Endothelial cell of umbilical vein (primary cell): ENCODE measurements around the gene LIPG. TPM values are rescaled to one million over a fixed set of nuclear protein-coding genes. Genes with fewer than 3 reads are reported as not detected.

Source experiments
- BruUV-seq: library from RNA; stranded (reverse); fragments of 400-500 nt; replicated peaks from 2 replicates; lab custom pipeline; 2021; lab: Mats Ljungman, UMichigan
- CTCF ChIA-PET: fragments of 300-600, 350-600 bp; sonication (Branson Sonifier 250); formaldehyde crosslinking; loops from one replicate; lab custom pipeline; 2021; ENCODE audit warnings: antibody characterized with exemption, inconsistent platforms; lab: Charles Lee
- POLR2A ChIA-PET: fragments of 300-600, 350-600 bp; sonication (Branson Sonifier 250); formaldehyde crosslinking; loops from one replicate; lab custom pipeline; 2021; ENCODE audit warnings: antibody characterized with exemption, inconsistent platforms; lab: Charles Lee
- DNase-seq: peaks from one replicate; pipeline ENCODE4 v3.0.0-alpha.2; 2011; ENCODE audit warnings: low read depth, low spot score
- FAIRE-seq: peaks from 2 replicates; lab custom pipeline; 2011; peaks lifted over from hg19 to GRCh38; lab: Jason Lieb, UNC
- H2AFZ ChIP-seq: 2 replicates; pipeline ENCODE4 v1.6.0; 2012; ENCODE audit warnings: low read depth, low read length, control low read depth, inconsistent platforms
- H3K27ac ChIP-seq: 2 replicates; pipeline ENCODE4 v1.5.1; 2011; ENCODE audit warnings: low read depth, mild to moderate bottlenecking, control low read depth, low read length, moderate library complexity; ENCODE audit not compliant: insufficient read depth
- H3K27me3 ChIP-seq, 2 experiments: 2 replicates each; pipeline versions ENCODE4 v1.6.0 to v1.6.1; 2011; ENCODE audit warnings: low read length in 2 of 2, mixed read lengths in 1 of 2; ENCODE audit not compliant: control insufficient read depth in 2 of 2, insufficient read depth in 2 of 2
- H3K36me3 ChIP-seq, 2 experiments: 2 replicates in 1 of 2; 3 replicates in 1 of 2; pipeline ENCODE4 v1.5.1; 2011; ENCODE audit warnings: low read length in 2 of 2, mild to moderate bottlenecking in 1 of 2, moderate library complexity in 1 of 2; ENCODE audit not compliant: control insufficient read depth in 2 of 2, insufficient read depth in 2 of 2; ENCODE audit errors: extremely low read depth in 1 of 2
- H3K4me1 ChIP-seq: 3 replicates; pipeline ENCODE4 v1.5.1; 2011; ENCODE audit warnings: mild to moderate bottlenecking, low read length; ENCODE audit not compliant: control insufficient read depth, insufficient read depth; ENCODE audit errors: extremely low read depth
- H3K4me2 ChIP-seq: 2 replicates; pipeline ENCODE4 v1.6.1; 2011; ENCODE audit warnings: low read length, control low read depth, mixed read lengths; ENCODE audit not compliant: insufficient read depth
- H3K4me3 ChIP-seq, 3 experiments: fragments of 200-600 bp in 1 of 3; sonication (generic), shearing (Covaris generic) in 1 of 3; replicated peaks in 1 of 3; 2 replicates each; pipeline ENCODE4 v1.5.1; 2011 to 2016; ENCODE audit warnings: control low read depth in 3 of 3, low read length in 3 of 3, mild to moderate bottlenecking in 2 of 3, inconsistent platforms in 1 of 3, low read depth in 1 of 3, moderate library complexity in 1 of 3; ENCODE audit not compliant: insufficient read depth in 1 of 3
- H3K79me2 ChIP-seq: 2 replicates; pipeline ENCODE4 v1.6.0; 2012; ENCODE audit warnings: low read length, inconsistent platforms; ENCODE audit not compliant: control insufficient read depth, insufficient read depth
- H3K9ac ChIP-seq: replicated peaks from 2 replicates; pipeline ENCODE3; 2011; ENCODE audit warnings: low read length, control low read depth; ENCODE audit not compliant: insufficient read depth; ENCODE audit errors: extremely low read depth
- H3K9me1 ChIP-seq: replicated peaks from 3 replicates; pipeline ENCODE4 v1.6.0; 2011; ENCODE audit warnings: mild to moderate bottlenecking, low read length; ENCODE audit not compliant: control insufficient read depth, insufficient read depth; ENCODE audit errors: extremely low read depth
- H3K9me3 ChIP-seq: replicated peaks from 2 replicates; pipeline ENCODE4 v1.5.1; 2012; ENCODE audit warnings: low read length, inconsistent platforms; ENCODE audit not compliant: control insufficient read depth, insufficient read depth
- H4K20me1 ChIP-seq: replicated peaks from 2 replicates; pipeline ENCODE3; 2011; ENCODE audit warnings: mild to moderate bottlenecking, low read length; ENCODE audit not compliant: control insufficient read depth, insufficient read depth; ENCODE audit errors: extremely low read depth
- FOS ChIP-seq: IDR thresholded peaks from 2 replicates; pipeline ENCODE4 v1.6.1; 2011; ENCODE audit warnings: mild to moderate bottlenecking, low read length, moderate library complexity, borderline replicate concordance; ENCODE audit not compliant: insufficient read depth
- GATA2 ChIP-seq: IDR thresholded peaks from 2 replicates; pipeline ENCODE4 v1.7.0; 2011; ENCODE audit warnings: low read depth, mild to moderate bottlenecking, moderate library complexity, mixed read lengths, low read length; ENCODE audit not compliant: insufficient read length, insufficient read depth
- JUN ChIP-seq: IDR thresholded peaks from 2 replicates; pipeline ENCODE4 v1.6.1; 2011; ENCODE audit warnings: borderline replicate concordance, low read depth; ENCODE audit not compliant: insufficient read length, insufficient read depth
- MAX ChIP-seq: IDR thresholded peaks from 2 replicates; pipeline ENCODE4 v1.6.1; 2011; ENCODE audit not compliant: insufficient read depth, insufficient read length
- MYC ChIP-seq: IDR thresholded peaks from one replicate; pipeline ENCODE4 v1.6.1; 2011; ENCODE audit warnings: mild to moderate bottlenecking, low read depth, low read length
- POLR2A ChIP-seq: IDR thresholded peaks from 2 replicates; pipeline ENCODE4 v1.6.1; 2012; ENCODE audit warnings: low read depth, mild to moderate bottlenecking, control low read depth, low read length
- POLR2AphosphoS5 ChIP-seq: IDR thresholded peaks from 2 replicates; pipeline ENCODE4 v1.6.1; 2012; ENCODE audit warnings: low read depth, mild to moderate bottlenecking, control low read depth, low read length, moderate library complexity; ENCODE audit not compliant: insufficient read depth
- dilution Hi-C: fragments of 300-500 bp; cut with MboI; formaldehyde crosslinking; loops from one replicate; pipeline ENCODE4 v1.15.0; 2019; ENCODE audit warnings: low sequenced_read_pairs; ENCODE audit not compliant: extremely low pct_ligation_motif_present
- intact Hi-C: fragments of 100-400 bp; cut with micrococcal nuclease; formaldehyde crosslinking; loops from one replicate; pipeline ENCODE4 v1.10.0; 2022
- polyA plus RNA-seq, 4 experiments: library from polyadenylated mRNA; depleted of rRNA in 3 of 4; stranded (reverse) in 3 of 4; unstranded in 1 of 4; fragments of >200 nt; gene quantifications; 2 replicates each; pipeline versions ENCODE4 v1.2.1 to v1.2.3, GENCODE V29; 2011 to 2012; ENCODE audit warnings: missing spikeins in 1 of 4
- total RNA-seq: library from RNA; stranded (reverse); gene quantifications from 2 replicates; pipeline ENCODE4 v1.2.3, GENCODE V29; 2021
- TF ChIP-seq, protein P1 (sequence below), 2 donors: IDR thresholded peaks; 1 replicate in 1 of 2; 2 replicates in 1 of 2; pipeline ENCODE4 v1.5.1; 2011; ENCODE audit warnings: low read length in 2 of 2, mild to moderate bottlenecking in 2 of 2, moderate library complexity in 2 of 2, control low read depth in 1 of 2, inconsistent platforms in 1 of 2, low read depth in 1 of 2; ENCODE audit not compliant: insufficient read depth in 1 of 2; ENCODE audit errors: extremely low read depth in 1 of 2

The LIPG gene
- total and polyA plus RNA-seq, 2 donors (not counting 3 experiments of a cell fraction or from before 2014, with no cell fraction given): 80.6 to 86.3 TPM

DNA sequence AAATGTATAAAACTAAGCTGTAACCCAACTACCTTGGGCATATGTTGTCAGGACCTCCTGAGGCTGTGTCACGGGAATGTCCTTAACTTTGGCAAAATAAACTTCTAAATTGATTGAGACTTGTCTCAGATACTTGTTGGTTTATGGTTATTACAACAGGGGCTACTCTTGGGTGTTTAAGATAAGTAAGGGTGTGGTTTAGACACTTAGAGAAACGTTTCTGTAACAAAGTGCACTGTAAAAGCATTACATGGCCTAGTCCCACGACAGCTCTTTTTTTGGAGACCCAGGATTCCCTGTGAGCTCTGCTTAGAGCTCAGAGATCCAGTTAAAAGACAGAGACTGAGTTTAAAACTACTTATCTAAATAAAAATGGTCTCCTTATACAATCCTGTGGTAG lies 32.3 kb upstream of the LIPG start:
- no peak overlapping the region for H2AFZ ChIP-seq
- ChIA-PET CTCF (no interaction called here), POLR2A (no interaction called here)
- H3K4me3 ChIP-seq: no peak overlapping the region
- no peaks in the 10 kb centered on the region for H3K9me3 ChIP-seq
- dilution Hi-C loops: no loop called here
- H4K20me1 ChIP-seq: no peaks in the 10 kb centered on the region
- no peak for DNase-seq
- no peak overlapping the region for H3K4me2 ChIP-seq
- FAIRE-seq: no peak
- no peaks in the 10 kb centered on the region for H3K36me3 ChIP-seq
- peaks cover 0 to 3% of the 10 kb centered on the region in 2 experiments for H3K27me3 ChIP-seq
- no peak overlapping the region for H3K27ac ChIP-seq
- TF ChIP-seq, protein P1, sequence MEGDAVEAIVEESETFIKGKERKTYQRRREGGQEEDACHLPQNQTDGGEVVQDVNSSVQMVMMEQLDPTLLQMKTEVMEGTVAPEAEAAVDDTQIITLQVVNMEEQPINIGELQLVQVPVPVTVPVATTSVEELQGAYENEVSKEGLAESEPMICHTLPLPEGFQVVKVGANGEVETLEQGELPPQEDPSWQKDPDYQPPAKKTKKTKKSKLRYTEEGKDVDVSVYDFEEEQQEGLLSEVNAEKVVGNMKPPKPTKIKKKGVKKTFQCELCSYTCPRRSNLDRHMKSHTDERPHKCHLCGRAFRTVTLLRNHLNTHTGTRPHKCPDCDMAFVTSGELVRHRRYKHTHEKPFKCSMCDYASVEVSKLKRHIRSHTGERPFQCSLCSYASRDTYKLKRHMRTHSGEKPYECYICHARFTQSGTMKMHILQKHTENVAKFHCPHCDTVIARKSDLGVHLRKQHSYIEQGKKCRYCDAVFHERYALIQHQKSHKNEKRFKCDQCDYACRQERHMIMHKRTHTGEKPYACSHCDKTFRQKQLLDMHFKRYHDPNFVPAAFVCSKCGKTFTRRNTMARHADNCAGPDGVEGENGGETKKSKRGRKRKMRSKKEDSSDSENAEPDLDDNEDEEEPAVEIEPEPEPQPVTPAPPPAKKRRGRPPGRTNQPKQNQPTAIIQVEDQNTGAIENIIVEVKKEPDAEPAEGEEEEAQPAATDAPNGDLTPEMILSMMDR (IDR thresholded peaks at IDR 0.05; ENCODE audit: extremely low read depth in 1 of 2, insufficient read depth in 1 of 2, low read depth in 1 of 2, low read length in 2 of 2): no peak
- no peak for TF ChIP-seq GATA2
- TF ChIP-seq POLR2AphosphoS5: no peak
- TF ChIP-seq FOS: no peak
- TF ChIP-seq MAX: no peak
- TF ChIP-seq MYC: no peak
- no peak for TF ChIP-seq POLR2A
- no peak for TF ChIP-seq JUN
- BruUV-seq: no TSS peak
- H3K9ac ChIP-seq: no peak overlapping the region
- intact Hi-C loops: no loop called here
- no peaks in the 10 kb centered on the region for H3K4me1 ChIP-seq
- H3K79me2 ChIP-seq: no peaks in the 10 kb centered on the region
- no peaks in the 10 kb centered on the region for H3K9me1 ChIP-seq
